IMR-90 (cell line): Measurements from ENCODE around the gene NFYC.

Experiments
- BHLHE40 ChIP-seq: fragments of 150-350 bp; IDR thresholded peaks from 2 replicates; pipeline ENCODE4 v1.6.1; 2016; ENCODE audit warnings: mild to moderate bottlenecking, low read depth, low read length
- CEBPB ChIP-seq: IDR thresholded peaks from 2 replicates; pipeline ENCODE4 v1.6.1; 2012; ENCODE audit warnings: low read depth, low read length, improper control_type of control experiment
- CHD1 ChIP-seq: IDR thresholded peaks from 2 replicates; pipeline ENCODE4 v1.6.1; 2012; ENCODE audit warnings: low read depth, low read length, improper control_type of control experiment
- CTCF ChIP-seq: conservative IDR thresholded peaks from 2 replicates; pipeline ENCODE4 v1.5.1; 2012; ENCODE audit warnings: mild to moderate bottlenecking, low read depth, low read length, improper control_type of control experiment
- FOS ChIP-seq: fragments of 150-350 bp; IDR thresholded peaks from 2 replicates; pipeline ENCODE4 v1.6.1; 2016; ENCODE audit warnings: low read depth, low read length
- MAFK ChIP-seq: IDR thresholded peaks from 2 replicates; pipeline ENCODE4 v1.6.1; 2012; ENCODE audit warnings: low read depth, low read length, improper control_type of control experiment
- MXI1 ChIP-seq: IDR thresholded peaks from 2 replicates; pipeline ENCODE4 v1.6.1; 2012; ENCODE audit warnings: low read depth, mild to moderate bottlenecking, low read length, moderate library complexity, borderline replicate concordance
- POLR2A ChIP-seq: IDR thresholded peaks from 2 replicates; pipeline ENCODE4 v1.6.1; 2012; ENCODE audit warnings: mild to moderate bottlenecking, low read depth, low read length
- RCOR1 ChIP-seq: IDR thresholded peaks from 2 replicates; pipeline ENCODE4 v1.6.1; 2012; ENCODE audit warnings: mild to moderate bottlenecking, low read length, improper control_type of control experiment; ENCODE audit not compliant: insufficient replicate concordance
- RFX5 ChIP-seq: IDR thresholded peaks from 2 replicates; pipeline ENCODE4 v1.8.0; 2012; ENCODE audit warnings: low read depth, mild to moderate bottlenecking, low read length, moderate library complexity
- SMC3 ChIP-seq: fragments of 150-350 bp; IDR thresholded peaks from 2 replicates; pipeline ENCODE4 v1.6.1; 2016; ENCODE audit warnings: low read depth, mild to moderate bottlenecking, antibody characterized with exemption, low read length, moderate library complexity
- USF2 ChIP-seq: fragments of 150-350 bp; IDR thresholded peaks from 2 replicates; pipeline ENCODE4 v1.6.1; 2017; ENCODE audit warnings: mild to moderate bottlenecking, antibody characterized with exemption, low read length, low read depth

GRCh38 chr1:40740997-40741736 is 49.7 kb downstream of the NFYC start:
- TF ChIP-seq POLR2A (no peak), CTCF (no peak), CEBPB (no peak), FOS (no peak), MXI1 (no peak), MAFK (no peak), RFX5 (no peak), BHLHE40 (no peak), SMC3 (no peak), CHD1 (no peak), USF2 (no peak), RCOR1 (no peak)
